ENCODE data around the gene GALNTL6. TPM values are rescaled to one million over a fixed set of nuclear protein-coding genes. Genes with fewer than 3 reads are reported as not detected.

GALNTL6 gene
- total and polyA plus RNA-seq, 2 of the 4 experiments (the other 2 are of a cell fraction) = under 0.01 TPM; not detected in 1

DNA sequence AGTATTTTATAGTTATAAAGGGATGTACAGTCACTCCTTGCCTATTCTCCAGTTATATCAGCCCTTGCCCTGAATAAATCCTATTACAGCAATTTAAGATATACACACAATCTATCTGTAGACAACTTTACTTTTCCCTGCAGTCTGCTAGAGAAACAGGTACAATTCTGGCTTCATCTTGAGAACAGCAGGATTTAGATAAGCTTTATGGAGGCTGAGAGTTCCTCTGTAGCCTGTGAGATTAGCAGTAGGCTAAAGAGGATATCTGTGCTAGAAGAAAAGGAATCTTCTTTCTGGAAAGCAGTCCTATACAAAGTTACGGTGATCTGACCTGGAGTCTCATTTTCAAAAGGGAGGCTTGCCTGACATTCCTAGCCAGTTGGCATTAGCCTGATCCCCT is 290.3 kb downstream of the GALNTL6 start:
- Histone ChIP-seq H3K23ac (ENCODE audit: low read depth, low read length) (no peak overlapping the region), H2BK5ac (ENCODE audit: low read depth, low read length, poor library complexity, severe bottlenecking) (no peak overlapping the region), H4K91ac (ENCODE audit: insufficient read depth, low read depth, low read length) (no peak overlapping the region), H4K8ac (ENCODE audit: low read depth in 2 of 2, low read length in 2 of 2) (no peak overlapping the region), H3K18ac (ENCODE audit: low read depth, low read length) (no peak overlapping the region), H2AK5ac (ENCODE audit: low read depth, low read length) (no peak overlapping the region), H2BK15ac (ENCODE audit: low read depth, low read length) (no peak overlapping the region), H3K27ac (ENCODE audit: insufficient read depth, low read length) (no peak overlapping the region), H2BK20ac (ENCODE audit: low read depth, low read length) (no peak overlapping the region), H2AK9ac (replicated peaks; ENCODE audit: low read depth, low read length, poor library complexity) (no peak overlapping the region), H3K9me3 (ENCODE audit: control insufficient read depth, insufficient read depth, low read length) (0 out of 2 replicates have a peak, but pooled peaks cover 2% of the 10 kb centered on the region), H3K9ac (ENCODE audit: low read depth, low read length) (no peak overlapping the region), H3K27me3 (ENCODE audit: control insufficient read depth, insufficient read depth, low read length) (no peaks in the 10 kb centered on the region), H3K4me1 (ENCODE audit: control insufficient read depth, insufficient read depth, low read length) (no peaks in the 10 kb centered on the region), H2AFZ (replicated peaks; ENCODE audit: low read length, poor library complexity) (no peak overlapping the region), H3K14ac (replicated peaks; ENCODE audit: low read depth, low read length) (no peak overlapping the region), H4K5ac (ENCODE audit: low read depth, low read length) (no peak overlapping the region), H3K9me1 (ENCODE audit: insufficient read depth, low read length) (no peaks in the 10 kb centered on the region), H3K4ac (ENCODE audit: low read depth, low read length) (no peak overlapping the region), H3K79me1 (ENCODE audit: low read depth in 1 of 2, low read length in 2 of 2) (no peaks in the 10 kb centered on the region), H3K56ac (ENCODE audit: extremely low read depth, insufficient read depth, low read length) (no peak overlapping the region), H3K36me3 (ENCODE audit: control insufficient read depth, insufficient read depth, low read length) (no peaks in the 10 kb centered on the region), H3K4me3 (ENCODE audit: insufficient read depth, low read depth, low read length) (no peak overlapping the region), H3K4me2 (ENCODE audit: low read depth, low read length) (no peak overlapping the region), H4K20me1 (ENCODE audit: insufficient read depth, low read length) (no peaks in the 10 kb centered on the region), H2BK120ac (ENCODE audit: low read depth, low read length) (no peak overlapping the region)
- TF ChIP-seq BHLHE40 (IDR thresholded peaks at IDR 0.05; ENCODE audit: low read depth, low read length) (no peak), RCOR1 (IDR thresholded peaks at IDR 0.05; ENCODE audit: insufficient replicate concordance, low read length) (no peak), POLR2A (IDR thresholded peaks at IDR 0.05; ENCODE audit: low read depth, low read length) (no peak), RFX5 (IDR thresholded peaks at IDR 0.05; ENCODE audit: low read depth, low read length) (no peak), NFE2L2 (IDR thresholded peaks at IDR 0.05; ENCODE audit: low read depth, low read length) (no peak), RAD21 (IDR thresholded peaks at IDR 0.05; ENCODE audit: low read length) (no peak), MAZ (IDR thresholded peaks at IDR 0.05; ENCODE audit: borderline replicate concordance, low read depth, low read length) (no peak), CHD1 (IDR thresholded peaks at IDR 0.05; ENCODE audit: low read depth, low read length) (no peak), FOS (IDR thresholded peaks at IDR 0.05; ENCODE audit: low read depth, low read length) (no peak), MAFK (IDR thresholded peaks at IDR 0.05; ENCODE audit: low read depth, low read length) (no peak), MXI1 (IDR thresholded peaks at IDR 0.05; ENCODE audit: borderline replicate concordance, low read depth, low read length) (no peak)
- TF ChIP-seq, protein P1, sequence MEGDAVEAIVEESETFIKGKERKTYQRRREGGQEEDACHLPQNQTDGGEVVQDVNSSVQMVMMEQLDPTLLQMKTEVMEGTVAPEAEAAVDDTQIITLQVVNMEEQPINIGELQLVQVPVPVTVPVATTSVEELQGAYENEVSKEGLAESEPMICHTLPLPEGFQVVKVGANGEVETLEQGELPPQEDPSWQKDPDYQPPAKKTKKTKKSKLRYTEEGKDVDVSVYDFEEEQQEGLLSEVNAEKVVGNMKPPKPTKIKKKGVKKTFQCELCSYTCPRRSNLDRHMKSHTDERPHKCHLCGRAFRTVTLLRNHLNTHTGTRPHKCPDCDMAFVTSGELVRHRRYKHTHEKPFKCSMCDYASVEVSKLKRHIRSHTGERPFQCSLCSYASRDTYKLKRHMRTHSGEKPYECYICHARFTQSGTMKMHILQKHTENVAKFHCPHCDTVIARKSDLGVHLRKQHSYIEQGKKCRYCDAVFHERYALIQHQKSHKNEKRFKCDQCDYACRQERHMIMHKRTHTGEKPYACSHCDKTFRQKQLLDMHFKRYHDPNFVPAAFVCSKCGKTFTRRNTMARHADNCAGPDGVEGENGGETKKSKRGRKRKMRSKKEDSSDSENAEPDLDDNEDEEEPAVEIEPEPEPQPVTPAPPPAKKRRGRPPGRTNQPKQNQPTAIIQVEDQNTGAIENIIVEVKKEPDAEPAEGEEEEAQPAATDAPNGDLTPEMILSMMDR (conservative IDR thresholded peaks at IDR 0.05; ENCODE audit: low read depth, low read length) = no peak
- TF ChIP-seq, protein P2, sequence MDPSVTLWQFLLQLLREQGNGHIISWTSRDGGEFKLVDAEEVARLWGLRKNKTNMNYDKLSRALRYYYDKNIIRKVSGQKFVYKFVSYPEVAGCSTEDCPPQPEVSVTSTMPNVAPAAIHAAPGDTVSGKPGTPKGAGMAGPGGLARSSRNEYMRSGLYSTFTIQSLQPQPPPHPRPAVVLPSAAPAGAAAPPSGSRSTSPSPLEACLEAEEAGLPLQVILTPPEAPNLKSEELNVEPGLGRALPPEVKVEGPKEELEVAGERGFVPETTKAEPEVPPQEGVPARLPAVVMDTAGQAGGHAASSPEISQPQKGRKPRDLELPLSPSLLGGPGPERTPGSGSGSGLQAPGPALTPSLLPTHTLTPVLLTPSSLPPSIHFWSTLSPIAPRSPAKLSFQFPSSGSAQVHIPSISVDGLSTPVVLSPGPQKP (IDR thresholded peaks at IDR 0.05; ENCODE audit: borderline replicate concordance, low read depth, low read length) = no peak
- ATAC-seq (ENCODE audit: low read depth) (no peak), DNase-seq (no peak)
- CTCF ChIA-PET = no interaction called here
- POLR2A ChIA-PET (ENCODE audit: unreplicated experiment) = no interaction called here
- dilution Hi-C loops (cut with HindIII; ENCODE audit: low sequenced_read_pairs, unreplicated experiment) = no loop called here
- 100% methylated on average over 1 of the region's 1 CpG; no CpG with 5 or more reads in 1 of the 2 experiments for WGBS, 2 experiments (ENCODE audit: extremely low coverage in 2 of 2, insufficient read length in 1 of 2)
- intact Hi-C loops (cut with micrococcal nuclease) = no loop called here
- no TSS peak for BruUV-seq (replicated peaks)
- in situ Hi-C loops (cut with MboI; ENCODE audit: low sequenced_read_pairs) = no loop called here
